Measurements from ENCODE around the gene HBA1. TPM values are rescaled to one million over a fixed set of nuclear protein-coding genes. Genes with fewer than 3 reads are reported as not detected.
"Not testable (repeated sequence)": the region's sequence is repeated elsewhere in the genome, so short reads cannot be mapped to it uniquely, and the experiment has no call there.

The HBA1 gene
- total RNA-seq, 1 donor from 2014 or later: not detected

DNA sequence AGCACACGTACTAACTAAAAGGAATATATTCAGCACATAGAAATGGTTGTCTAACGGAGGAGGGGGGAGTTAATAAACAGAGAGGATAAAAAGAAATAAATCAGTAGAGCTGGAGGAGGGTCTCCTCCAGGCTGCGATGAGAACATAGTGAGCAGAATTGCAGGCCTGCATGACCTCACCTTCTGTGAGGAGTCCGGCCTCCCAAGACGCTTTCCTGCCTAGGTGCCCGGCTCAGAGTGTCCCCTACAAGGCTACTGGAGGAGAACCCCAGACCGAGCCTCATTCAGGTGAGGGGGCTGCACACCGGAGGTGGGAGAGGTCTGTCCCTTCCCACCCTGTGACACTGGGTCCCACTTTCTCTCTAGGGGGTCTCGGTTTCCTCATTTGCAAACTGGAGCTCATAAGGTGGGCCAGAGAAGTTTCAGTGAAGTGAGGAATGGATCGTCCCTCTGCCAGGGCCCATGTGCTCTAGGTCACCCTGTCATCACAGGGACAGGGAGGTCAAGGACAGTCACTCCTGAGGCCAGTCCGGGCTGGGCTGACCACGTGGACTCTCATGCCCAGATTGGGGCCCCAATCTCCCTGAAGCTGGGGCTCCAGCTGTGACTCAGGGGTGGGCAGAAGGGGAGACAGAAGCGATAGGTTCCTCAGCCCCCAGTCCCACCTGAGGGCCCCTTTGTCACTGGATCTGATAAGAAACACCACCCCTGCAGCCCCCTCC lies 14.0 kb upstream of the HBA1 start:
- no peaks in the 10 kb centered on the region for H3K4me1 Mint-ChIP-seq (ENCODE audit: low read depth)
- no peak for DNase-seq (ENCODE audit: low spot score, unreplicated experiment)
- no peaks in the 10 kb centered on the region for H3K9me3 Mint-ChIP-seq (ENCODE audit: low read depth)
- no peaks in the 10 kb centered on the region for H3K36me3 Mint-ChIP-seq (ENCODE audit: insufficient read depth)
- no peak overlapping the region for H3K4me3 Mint-ChIP-seq (ENCODE audit: low read depth)
- H3K27me3 Mint-ChIP-seq: peaks cover 59% of the 10 kb centered on the region
- TF ChIP-seq, protein P1, sequence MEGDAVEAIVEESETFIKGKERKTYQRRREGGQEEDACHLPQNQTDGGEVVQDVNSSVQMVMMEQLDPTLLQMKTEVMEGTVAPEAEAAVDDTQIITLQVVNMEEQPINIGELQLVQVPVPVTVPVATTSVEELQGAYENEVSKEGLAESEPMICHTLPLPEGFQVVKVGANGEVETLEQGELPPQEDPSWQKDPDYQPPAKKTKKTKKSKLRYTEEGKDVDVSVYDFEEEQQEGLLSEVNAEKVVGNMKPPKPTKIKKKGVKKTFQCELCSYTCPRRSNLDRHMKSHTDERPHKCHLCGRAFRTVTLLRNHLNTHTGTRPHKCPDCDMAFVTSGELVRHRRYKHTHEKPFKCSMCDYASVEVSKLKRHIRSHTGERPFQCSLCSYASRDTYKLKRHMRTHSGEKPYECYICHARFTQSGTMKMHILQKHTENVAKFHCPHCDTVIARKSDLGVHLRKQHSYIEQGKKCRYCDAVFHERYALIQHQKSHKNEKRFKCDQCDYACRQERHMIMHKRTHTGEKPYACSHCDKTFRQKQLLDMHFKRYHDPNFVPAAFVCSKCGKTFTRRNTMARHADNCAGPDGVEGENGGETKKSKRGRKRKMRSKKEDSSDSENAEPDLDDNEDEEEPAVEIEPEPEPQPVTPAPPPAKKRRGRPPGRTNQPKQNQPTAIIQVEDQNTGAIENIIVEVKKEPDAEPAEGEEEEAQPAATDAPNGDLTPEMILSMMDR (IDR thresholded peaks at IDR 0.05; ENCODE audit: unreplicated experiment): no peak
- H3K27ac Mint-ChIP-seq: no peak overlapping the region

DNA sequence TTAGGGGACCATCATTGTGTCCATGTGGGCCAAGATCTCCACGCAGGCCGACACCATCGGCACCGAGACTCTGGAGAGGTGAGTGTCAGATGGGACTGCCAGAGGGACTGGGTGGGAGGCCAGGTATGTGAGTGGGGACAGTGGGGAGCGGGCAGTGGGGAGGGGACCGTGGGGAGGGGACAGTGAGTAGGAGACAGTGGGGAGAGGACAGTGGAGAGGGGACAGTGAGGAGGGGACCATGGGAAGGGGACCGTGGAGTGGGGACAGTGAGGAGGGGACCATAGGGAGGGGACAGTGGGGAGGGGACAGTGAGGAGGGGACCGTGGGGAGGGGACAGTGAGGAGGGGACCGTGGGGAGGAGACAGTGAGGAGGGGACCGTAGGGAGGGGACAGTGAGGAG lies 13.3 kb upstream of the HBA1 start:
- not testable (repeated sequence) for H3K4me1 Mint-ChIP-seq (ENCODE audit: low read depth); DNase-seq (ENCODE audit: low spot score, unreplicated experiment); H3K9me3 Mint-ChIP-seq (ENCODE audit: low read depth); H3K4me3 Mint-ChIP-seq (ENCODE audit: low read depth); H3K27ac Mint-ChIP-seq; H3K36me3 Mint-ChIP-seq (ENCODE audit: insufficient read depth)
- peaks cover 59% of the 10 kb centered on the region for H3K27me3 Mint-ChIP-seq

DNA sequence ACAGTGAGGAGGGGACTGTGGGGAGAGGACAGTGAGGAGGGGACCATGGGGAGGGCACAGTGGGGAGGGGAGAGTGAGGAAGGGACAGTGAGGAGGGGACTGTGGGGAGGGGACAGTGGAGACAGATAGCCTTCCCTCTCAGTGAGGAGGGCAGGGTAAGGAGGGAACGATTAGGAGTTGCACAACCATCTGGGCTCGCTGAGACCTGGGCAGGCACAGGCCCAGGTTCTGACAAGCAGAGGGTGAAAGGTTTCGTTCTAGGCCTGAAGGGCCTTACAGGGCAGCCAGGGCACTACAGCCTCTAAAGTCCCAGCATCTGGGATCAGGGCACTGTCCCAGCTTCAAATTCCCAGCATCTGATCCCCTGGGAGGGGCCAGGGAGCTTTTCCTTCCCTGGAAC lies 12.8 kb upstream of the HBA1 start:
- not testable (repeated sequence) for H3K4me1 Mint-ChIP-seq (ENCODE audit: low read depth); H3K4me3 Mint-ChIP-seq (ENCODE audit: low read depth); H3K27ac Mint-ChIP-seq; H3K9me3 Mint-ChIP-seq (ENCODE audit: low read depth); DNase-seq (ENCODE audit: low spot score, unreplicated experiment); H3K36me3 Mint-ChIP-seq (ENCODE audit: insufficient read depth)
- H3K27me3 Mint-ChIP-seq: peaks cover 61% of the 10 kb centered on the region

DNA sequence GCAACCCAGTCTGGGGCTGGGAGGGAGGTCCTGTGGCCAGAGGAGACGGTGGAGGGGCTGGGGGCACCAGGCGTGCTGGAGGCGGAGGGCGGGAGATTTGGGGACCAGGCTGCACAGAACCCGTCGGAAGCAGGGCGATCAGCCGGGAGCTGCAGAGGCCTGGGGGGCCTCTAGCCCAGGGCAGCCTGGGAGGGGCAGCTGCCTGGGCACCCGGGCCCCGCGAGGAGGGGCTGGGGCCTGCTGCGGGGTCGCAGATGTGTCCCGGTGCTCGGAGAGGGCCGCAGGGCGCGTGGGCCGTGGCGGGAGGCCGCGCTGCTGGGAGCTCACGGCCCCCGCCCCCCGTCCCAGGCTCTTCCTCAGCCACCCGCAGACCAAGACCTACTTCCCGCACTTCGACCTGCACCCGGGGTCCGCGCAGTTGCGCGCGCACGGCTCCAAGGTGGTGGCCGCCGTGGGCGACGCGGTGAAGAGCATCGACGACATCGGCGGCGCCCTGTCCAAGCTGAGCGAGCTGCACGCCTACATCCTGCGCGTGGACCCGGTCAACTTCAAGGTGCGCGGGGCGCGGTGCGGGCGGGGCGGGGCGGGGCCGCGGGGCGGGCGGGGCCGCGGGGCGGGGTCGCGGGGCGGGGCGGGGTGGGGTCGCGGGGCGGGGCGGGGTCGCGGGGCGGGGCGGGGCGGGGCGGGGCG lies 12.2 kb upstream of the HBA1 start:
- H3K27ac Mint-ChIP-seq; H3K4me3 Mint-ChIP-seq (ENCODE audit: low read depth); H3K36me3 Mint-ChIP-seq (ENCODE audit: insufficient read depth); DNase-seq (ENCODE audit: low spot score, unreplicated experiment); H3K4me1 Mint-ChIP-seq (ENCODE audit: low read depth); H3K9me3 Mint-ChIP-seq (ENCODE audit: low read depth): not testable (repeated sequence)
- peaks cover 62% of the 10 kb centered on the region for H3K27me3 Mint-ChIP-seq

DNA sequence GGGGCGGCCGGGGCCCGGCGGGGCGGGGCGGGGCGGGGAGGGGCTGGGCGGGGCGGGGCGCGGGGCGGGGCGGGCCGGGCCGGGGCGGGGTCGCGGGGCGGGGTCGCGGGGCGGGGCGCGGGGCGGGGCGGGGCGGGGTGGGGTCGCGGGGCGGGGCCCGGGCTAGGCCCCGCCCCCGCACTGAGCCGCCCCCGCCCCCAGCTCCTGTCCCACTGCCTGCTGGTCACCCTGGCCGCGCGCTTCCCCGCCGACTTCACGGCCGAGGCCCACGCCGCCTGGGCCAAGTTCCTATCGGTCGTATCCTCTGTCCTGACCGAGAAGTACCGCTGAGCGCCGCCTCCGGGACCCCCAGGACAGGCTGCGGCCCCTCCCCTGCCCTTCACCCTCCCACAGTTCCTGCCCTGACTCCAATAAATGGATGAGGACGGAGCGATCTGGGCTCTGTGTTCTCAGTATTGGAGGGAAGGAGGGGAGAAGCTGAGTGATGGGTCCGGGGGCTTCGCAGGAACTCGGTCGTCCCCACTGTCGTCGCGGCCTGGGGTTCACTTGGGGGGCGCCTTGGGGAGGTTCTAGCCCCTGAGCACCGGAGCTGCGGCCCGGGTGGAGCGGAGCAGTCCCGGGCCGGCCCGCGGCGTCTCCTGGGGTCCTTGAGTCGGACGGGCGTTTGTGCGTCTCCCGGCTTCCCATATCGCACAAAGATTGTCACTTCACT lies 11.5 kb upstream of the HBA1 start:
- no peak for DNase-seq (ENCODE audit: low spot score, unreplicated experiment)
- TF ChIP-seq, protein P1 (IDR thresholded peaks at IDR 0.05; ENCODE audit: unreplicated experiment): no peak
- peaks cover 63% of the 10 kb centered on the region for H3K27me3 Mint-ChIP-seq
- H3K4me1 Mint-ChIP-seq (ENCODE audit: low read depth): no peaks in the 10 kb centered on the region
- H3K27ac Mint-ChIP-seq: no peak overlapping the region
- H3K36me3 Mint-ChIP-seq (ENCODE audit: insufficient read depth): no peaks in the 10 kb centered on the region
- no peak overlapping the region for H3K4me3 Mint-ChIP-seq (ENCODE audit: low read depth)
- no peaks in the 10 kb centered on the region for H3K9me3 Mint-ChIP-seq (ENCODE audit: low read depth)

DNA sequence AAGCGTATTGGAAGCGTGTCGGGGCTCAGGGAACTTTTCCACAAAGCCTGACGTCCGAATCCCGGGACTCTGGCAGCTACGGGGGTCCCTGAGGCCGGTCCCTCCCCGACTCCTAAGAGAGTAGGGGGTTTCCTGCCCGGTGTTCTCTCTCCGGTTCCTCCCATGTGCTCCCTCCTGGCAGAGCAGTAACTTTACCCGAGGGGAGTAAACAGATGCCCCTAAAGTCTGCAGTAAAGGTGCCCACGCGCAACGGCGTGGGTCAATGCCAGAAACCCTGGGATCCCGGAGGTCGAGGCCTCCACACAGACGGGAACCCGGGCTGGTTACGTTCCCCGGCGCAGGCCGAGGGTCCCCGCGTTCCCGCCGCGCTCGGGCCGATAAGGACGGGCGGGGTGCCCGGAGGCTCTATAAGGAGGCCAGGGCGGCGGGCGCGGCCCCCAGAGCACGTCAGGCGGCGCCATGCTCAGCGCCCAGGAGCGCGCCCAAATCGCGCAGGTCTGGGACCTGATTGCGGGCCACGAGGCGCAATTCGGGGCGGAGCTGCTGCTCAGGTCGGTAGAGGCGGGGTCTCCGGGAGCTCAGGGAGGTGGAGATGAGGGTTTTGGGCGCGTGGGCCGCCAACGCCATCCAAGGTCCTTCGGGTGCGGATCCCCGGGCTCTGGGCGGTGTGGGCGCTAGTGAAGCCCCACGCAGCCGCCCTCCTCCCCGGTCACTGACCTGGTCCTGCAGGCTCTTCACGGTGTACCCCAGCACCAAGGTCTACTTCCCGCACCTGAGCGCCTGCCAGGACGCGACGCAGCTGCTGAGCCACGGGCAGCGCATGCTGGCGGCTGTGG lies 10.7 kb upstream of the HBA1 start, which contains the start of gene HBM:
Gene HBM, plus strand, starts transcription at position 440 of the 836 bp plus-strand sequence. Its CDS starts 20 bp downstream, at position 460.
- H3K9me3 Mint-ChIP-seq (ENCODE audit: low read depth): no peaks in the 10 kb centered on the region
- no peak for DNase-seq (ENCODE audit: low spot score, unreplicated experiment)

More for the DNA sequence above, 10.7 kb upstream of the HBA1 start, which contains the start of gene HBM:
- no peak within 1 kb of the TSS for H3K4me3 Mint-ChIP-seq (ENCODE audit: low read depth)
- no peak within 1 kb of the TSS for H3K27ac Mint-ChIP-seq
- H3K36me3 Mint-ChIP-seq (ENCODE audit: insufficient read depth): no peaks in the 10 kb centered on the region
- peaks cover 70% of the 10 kb centered on the region for H3K27me3 Mint-ChIP-seq
- no peaks in the 10 kb centered on the region for H3K4me1 Mint-ChIP-seq (ENCODE audit: low read depth)
- TF ChIP-seq, protein P1 (IDR thresholded peaks at IDR 0.05; ENCODE audit: unreplicated experiment): no peak

All from progenitor cell of endocrine pancreas (in vitro differentiated cells).